ENCODE measurements around the gene DAPK2.

Gene DAPK2

DNA sequence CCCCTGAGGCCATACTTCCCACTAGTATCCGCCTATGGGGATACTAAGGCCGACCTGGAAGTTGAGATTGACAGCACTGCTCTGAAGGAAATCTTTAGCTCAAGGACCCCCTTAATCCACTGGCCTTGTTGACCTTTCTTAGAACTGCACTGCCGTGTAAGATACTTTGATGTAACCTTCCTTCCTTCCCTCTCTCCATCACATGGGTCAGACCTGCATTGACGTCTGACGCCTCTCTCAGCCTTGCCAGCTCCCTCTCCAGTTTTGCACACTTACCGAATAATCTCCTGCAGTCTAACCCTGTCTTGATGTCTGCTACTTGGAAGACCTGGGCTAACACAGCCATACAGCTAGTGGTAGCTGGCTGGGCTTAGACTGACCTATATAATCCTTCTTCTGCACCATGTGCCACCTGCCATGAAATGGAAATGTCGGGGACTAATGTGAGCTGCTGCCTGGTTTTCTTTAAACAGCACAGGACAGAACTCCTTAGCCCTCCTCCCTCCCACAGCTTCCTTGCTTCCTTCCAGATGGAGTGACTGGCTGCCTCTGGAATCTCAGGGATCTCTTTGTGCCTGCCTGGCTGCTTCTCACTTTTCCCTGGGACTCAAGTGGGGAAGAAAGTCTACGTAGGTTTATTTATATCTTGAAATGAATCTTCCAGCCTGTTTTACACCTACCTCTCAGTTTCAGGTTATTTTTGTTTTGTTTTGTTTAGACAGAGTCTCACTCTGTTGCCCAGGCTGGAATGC is 173.3 kb downstream of the DAPK2 start:
- DNase-seq (ENCODE audit: low read depth in 1 of 2, low spot score in 1 of 2) = no peak

DNA sequence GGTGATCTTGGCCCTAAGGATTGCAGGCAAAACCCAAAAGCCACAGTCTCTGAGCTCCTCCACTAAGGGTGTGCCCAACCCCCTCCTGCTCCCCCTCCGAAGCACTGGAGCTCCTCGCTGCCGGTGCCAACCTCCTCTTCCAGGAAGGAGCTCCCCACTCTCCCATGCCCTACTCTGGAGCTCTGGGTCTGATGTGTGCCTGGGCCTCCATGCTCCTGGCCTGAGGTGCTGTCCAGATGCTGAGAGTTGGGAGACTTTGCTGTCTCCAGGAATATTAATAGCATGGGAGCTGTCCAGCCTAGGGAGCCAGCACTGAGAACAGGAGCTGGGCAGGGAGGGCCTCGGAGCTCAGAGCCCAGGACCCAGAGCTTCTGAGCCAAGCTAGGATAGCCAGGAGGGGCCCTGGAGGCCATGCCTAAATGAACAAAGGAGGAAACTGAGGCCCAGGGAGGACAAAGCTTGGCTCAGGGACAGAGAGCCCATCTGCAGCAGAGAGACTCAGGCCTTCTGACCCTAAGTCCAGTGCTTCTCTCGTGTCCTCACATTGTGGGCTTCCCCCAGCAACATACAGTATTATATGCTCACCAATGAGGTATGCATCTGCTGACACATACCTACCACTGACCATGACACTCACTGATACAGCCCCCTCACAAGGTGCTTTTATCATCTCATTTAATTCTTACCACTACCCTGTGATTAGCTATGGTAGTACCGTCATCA is 175.6 kb downstream of the DAPK2 start:
- DNase-seq (ENCODE audit: low read depth in 1 of 2, low spot score in 1 of 2) = no peak

DNA sequence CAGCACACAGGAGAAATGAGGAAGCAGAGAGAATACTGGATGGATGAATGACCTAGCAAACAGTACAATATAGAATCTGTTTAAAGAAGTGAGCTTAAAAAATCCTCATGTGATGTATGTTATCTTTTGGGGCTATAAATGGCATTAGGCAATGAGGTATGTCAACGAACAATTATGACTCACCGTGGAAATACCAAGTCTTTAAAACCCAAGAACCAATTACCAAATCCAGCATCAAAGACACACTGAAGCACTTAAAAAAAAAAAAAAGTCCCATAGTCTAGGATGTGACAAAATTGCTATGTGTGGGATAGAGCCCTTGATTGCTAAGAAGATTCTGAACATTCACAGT is 176.3 kb downstream of the DAPK2 start:
- no peak for DNase-seq (ENCODE audit: low read depth in 1 of 2, low spot score in 1 of 2)

DNA sequence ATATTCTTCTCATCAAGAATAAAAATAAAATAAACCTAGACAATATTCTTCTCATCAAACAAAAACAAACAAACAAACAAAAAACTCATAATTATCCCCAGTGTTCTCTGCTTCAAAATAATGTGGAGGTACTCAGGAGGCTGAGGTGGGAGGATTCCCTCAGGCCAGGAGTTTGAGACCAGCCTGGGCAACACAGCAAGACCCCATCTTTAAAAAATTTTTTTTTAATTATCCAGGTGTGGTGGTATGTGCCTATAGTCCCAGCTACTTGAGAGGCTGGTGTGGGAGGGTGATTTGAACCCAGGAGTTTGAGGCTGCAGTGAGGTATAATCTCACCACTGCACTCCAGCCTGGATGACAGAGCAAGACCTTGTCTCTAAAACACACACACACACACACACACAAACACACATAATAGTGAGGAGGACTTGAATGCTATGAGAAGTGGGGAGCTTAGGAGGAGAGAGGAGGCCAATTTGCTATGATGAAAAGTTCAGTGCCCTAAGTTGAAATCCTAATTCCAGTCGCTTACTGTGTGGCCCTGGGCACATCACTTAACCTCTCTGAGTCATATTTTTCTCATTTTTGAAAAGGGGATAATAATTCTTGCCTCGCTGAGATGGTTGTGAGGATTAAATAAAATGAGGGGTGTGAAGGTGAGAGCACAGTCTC is 176.8 kb downstream of the DAPK2 start:
- DNase-seq (ENCODE audit: low read depth in 1 of 2, low spot score in 1 of 2) = no peak

DNA sequence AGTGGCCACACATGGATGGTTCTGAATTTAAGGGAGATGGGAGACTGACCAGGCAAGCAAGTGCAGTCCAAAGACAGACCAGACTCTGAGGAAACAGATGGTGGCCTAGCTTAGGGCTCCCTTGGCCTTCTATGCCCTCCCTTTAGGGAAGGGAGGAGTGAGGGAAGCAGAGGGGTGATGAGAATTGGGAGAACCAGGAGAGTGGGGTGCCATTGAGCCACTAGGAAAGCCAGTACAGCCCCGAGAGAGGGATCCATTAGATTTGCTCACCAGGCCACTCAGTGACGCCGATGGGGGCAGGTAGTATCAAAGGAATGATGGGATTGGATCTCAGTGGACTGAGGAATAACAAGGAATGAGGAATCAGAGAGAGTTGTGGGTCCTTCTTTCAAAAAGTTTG is 182.1 kb downstream of the DAPK2 start:
- DNase-seq (ENCODE audit: low read depth in 1 of 2, low spot score in 1 of 2) = no peak

DNA sequence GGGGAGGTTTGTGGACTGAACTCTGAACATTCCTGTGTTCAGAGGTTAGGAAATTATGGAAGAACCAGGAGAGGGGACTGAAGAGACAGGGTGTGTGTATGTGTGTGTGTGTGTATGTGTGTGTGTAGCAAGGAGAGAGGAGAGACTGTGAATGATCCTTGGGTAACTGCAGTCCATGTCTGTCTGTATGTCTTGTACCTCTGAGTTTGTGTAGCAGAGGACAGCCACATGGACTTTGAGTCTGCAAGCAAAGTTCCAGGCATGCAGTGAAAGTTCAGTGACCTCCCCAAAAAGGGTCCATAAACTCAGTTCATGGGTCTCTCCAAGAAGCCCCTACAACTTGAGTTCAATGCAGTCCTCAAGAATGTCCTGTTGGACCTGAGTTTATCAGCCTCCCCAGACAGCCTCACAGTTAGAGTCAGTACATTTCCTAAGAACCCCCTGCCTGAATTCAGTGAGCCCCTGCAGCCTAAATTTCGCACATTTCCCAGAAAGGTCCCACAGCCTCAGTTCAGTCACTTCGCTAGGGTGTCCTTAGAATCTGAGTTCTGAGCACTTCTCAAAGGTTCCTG is 184.3 kb downstream of the DAPK2 start:
- DNase-seq (ENCODE audit: low read depth in 1 of 2, low spot score in 1 of 2) = no peak

DNA sequence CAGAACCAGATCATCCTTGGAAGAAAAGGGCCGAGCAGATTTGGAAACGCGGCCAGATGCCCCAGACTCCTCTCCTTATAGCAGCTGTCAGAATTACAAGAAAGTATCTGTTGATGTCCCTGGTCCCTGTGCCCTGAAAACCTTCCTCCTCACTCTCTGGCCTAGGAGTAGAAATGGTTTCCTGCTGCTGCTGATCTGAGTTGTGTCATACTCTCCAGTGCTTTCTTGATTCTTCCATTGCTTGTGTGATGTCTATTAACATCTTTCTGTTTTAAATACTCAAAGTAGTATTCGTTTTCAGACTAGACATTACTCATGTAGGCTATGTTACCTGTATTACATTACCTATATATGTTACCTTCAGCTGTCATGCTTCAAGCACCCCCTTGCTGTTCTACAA is 185.7 kb downstream of the DAPK2 start:
- DNase-seq (ENCODE audit: low read depth in 1 of 2, low spot score in 1 of 2) = no peak

DNA sequence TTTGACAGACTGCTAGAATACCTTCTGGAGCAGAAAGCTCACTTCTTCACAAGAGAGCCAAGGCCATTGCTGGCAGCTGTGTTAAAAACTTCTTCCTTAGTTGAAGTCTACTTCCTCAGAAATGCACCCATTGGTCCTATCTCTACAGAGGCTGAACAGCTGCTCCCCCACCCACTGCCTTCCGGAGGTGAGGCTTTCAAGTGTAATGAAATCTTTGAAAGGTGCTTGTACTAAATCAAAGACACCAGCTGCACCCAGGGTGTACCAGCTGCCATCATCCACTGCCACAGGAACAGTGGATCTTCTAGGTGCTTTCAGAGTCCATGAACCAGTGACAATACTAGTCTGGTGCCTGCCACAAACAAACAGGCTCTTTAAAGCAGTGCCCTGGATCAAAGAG is 186.1 kb downstream of the DAPK2 start:
- DNase-seq (ENCODE audit: low read depth in 1 of 2, low spot score in 1 of 2) = peak; percentile 14 to 31

DNA sequence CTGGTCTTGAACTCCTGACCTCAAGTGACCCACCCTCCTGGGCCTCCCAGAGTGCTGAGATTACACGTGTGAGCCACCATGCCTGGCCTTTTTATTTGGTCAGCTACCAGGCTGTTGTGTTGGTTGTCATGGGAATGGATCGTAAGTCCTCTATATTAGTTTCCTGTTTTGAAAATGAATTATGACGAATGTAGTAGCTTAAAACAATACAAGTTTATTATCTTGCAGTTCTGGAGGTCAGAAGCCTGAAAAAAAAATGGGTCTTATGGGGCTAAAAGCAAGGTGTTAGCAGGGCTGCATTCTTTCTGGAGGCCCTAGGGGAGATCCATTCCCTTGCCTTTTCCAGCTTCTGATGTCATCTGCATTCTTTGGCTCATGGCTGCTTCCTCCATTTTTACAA is 187.4 kb downstream of the DAPK2 start:
- DNase-seq (ENCODE audit: low read depth in 1 of 2, low spot score in 1 of 2) = no peak

DNA sequence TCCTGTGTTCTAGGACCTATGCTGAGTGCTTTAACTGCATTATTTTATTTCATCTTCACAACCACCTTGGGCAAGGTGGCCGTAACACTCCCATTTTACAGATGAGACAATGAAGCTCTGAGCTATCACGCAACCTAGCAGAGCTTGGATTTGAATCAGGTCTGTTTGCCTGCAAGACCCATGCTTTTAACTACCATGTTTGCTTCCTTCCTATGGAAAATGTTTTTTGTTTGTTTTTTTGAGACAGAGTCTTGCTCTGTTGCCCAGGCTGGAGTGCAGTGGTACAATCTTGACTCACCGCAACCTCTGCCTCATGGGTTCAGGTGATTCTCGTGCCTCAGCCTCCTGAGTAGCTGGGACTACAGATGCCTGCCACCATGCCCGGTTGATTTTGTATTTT is 187.8 kb downstream of the DAPK2 start:
- no peak for DNase-seq (ENCODE audit: low read depth in 1 of 2, low spot score in 1 of 2)

DNA sequence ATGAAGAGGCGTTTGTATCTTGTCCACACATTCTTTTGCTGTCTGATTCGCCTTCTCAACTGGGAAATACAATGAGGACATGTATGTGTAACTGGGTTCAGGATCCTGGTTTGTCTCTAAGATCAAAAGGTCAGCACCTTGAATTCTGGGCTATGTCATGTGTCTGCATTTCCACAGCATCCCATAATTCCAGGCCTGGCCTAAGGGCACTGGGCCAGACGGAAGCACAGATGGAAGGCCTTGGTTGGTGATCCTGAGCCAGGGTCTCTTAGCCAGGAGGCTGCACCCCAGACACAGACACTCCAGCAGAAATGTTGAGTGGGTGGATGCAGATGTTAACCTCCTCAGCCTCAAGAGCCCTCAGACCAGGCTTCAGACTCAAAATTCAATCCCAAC is 188.8 kb downstream of the DAPK2 start:
- DNase-seq (ENCODE audit: low read depth in 1 of 2, low spot score in 1 of 2) = no peak

Measured in stimulated activated CD4-positive, alpha-beta T cell treated with anti-CD3 and anti-CD28 coated beads, Interleukin-15, amount 100 ng/mL, for 1 hour (primary cell).